Measurements from ENCODE around the gene SORL1-AS1.
A peak's percentile ranks its signal among the peaks of the same experiment; 100 is the strongest.

Gene SORL1-AS1

DNA sequence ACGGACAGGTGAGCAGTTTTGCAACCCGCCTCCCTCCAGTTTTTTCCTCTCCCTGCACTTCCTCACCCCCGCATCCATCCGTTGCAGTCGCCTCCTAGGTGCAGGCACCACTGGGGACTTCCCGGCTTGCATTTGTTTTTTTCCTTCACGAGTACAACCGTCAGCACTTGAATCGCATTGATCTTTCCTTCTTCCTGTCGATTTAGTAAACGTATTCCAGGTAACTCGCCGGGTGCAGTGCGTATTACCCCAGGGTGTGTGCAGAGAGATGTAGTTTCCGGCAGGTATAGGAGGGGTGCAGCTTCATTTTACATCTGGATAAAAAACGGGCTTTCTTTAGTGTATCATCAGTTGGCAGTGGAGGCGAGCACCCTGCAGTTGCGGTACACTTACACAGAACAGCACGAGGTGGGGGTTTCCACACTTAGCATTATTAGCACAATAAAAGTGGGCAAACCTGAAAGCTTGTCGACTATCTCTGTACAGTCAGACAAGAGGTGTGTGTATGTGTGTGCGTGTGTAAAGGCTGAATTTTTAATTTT lies at the start of gene SORL1-AS1:
Gene SORL1-AS1 (minus strand): TSS at position 359 of the 542 bp plus-strand sequence.
- DNase-seq, result peak; percentile 48
- Mint-ChIP-seq H3K9me3 (no peaks in the 10 kb centered on the region), H3K27ac (peak within 1 kb of the TSS; percentile 90), H3K4me3 (peak within 1 kb of the TSS; percentile 94), H3K4me1 (peaks cover 87% of the 10 kb centered on the region), H3K36me3 (ENCODE audit: low read depth) (peaks cover 59% of the 10 kb centered on the region), H3K27me3 (no peaks in the 10 kb centered on the region)
- ChIA-PET POLR2A (interaction anchor here (0.6 to 5.7 kb wide), 6 partner anchors 11 to 160 kb away, joined by 3 to 187 read pairs (median 30); partner anchors contain the start of gene SC5D), CTCF (interaction anchor here (0.7 to 4.6 kb wide), 8 partner anchors 11 to 139 kb away, joined by 3 to 91 read pairs (median 6); no protein-coding TSS in a partner anchor)

DNA sequence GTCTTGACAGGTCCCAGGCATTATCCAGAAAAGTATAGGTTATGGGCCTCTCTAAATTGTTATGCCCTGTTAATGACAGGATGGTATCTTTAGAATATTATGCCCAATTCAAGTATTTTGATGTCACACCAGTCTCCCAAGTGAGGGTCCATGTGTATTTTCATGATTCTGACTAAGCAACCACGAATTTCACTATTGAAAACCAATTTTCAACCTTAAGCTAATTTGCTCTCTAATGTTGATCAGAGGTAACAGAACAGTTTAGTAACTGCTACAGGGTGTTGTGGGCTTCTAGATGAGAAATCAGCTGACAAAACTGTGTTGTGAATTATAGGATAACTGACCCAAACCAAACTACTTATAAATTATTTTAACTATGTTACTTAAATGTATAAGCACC lies 48.0 kb upstream of the SORL1-AS1 start:
- CTCF ChIA-PET, result no interaction called here
- peaks cover 85% of the 10 kb centered on the region for H3K36me3 Mint-ChIP-seq (ENCODE audit: low read depth)
- H3K9me3 Mint-ChIP-seq, result peaks cover 5% of the 10 kb centered on the region
- POLR2A ChIA-PET, result no interaction called here
- no peak overlapping the region for H3K4me3 Mint-ChIP-seq
- no peak overlapping the region for H3K27ac Mint-ChIP-seq
- no peak for DNase-seq
- H3K4me1 Mint-ChIP-seq, result peaks cover 13% of the 10 kb centered on the region
- no peaks in the 10 kb centered on the region for H3K27me3 Mint-ChIP-seq

DNA sequence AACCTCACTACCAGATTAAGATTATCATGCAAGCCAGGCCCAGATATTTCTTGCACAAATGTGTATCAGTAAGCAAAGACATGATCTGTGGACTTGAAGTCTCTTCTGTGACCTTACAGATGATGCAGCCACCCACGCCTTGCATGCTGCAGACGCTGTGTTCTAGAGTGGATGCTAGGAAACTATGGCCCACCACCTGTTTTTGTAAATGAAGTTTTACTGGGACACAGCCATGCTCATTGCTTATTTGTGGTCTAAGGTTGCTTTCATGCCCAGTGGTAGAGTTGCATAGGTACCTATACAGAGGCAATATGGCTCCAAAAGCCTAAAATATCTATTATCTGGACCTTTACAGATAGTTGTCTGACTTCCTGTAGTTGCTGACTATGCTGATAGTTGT lies 47.5 kb upstream of the SORL1-AS1 start:
- CTCF ChIA-PET, result interaction anchor here (1.7 kb wide), 1 partner anchor 7 kb away, joined by 5 read pairs; no protein-coding TSS in a partner anchor
- POLR2A ChIA-PET, result no interaction called here
- DNase-seq, result no peak
- no peaks in the 10 kb centered on the region for H3K27me3 Mint-ChIP-seq
- peaks cover 4% of the 10 kb centered on the region for H3K9me3 Mint-ChIP-seq
- H3K4me3 Mint-ChIP-seq, result no peak overlapping the region
- no peak overlapping the region for H3K27ac Mint-ChIP-seq
- H3K4me1 Mint-ChIP-seq, result peaks cover 18% of the 10 kb centered on the region
- H3K36me3 Mint-ChIP-seq (ENCODE audit: low read depth), result peaks cover 85% of the 10 kb centered on the region

DNA sequence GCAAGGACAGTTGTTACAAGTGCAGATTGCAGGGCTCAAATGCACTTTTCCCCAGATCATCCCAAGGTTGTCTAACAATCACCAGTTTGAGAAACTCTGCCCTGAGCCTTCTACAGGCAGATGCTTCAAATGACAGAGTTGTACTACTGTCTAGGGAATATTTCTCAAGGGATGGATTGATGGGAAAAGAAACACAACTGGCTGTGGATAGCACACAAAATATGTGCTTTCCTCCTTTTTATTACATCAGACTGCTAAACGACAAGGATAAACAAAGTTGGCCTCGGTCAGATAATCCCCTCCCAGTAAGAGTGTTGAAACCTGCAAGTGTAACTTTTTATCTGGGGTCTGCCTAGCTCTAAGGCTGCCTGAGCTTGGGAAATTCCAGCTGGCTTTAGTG lies 46.6 kb upstream of the SORL1-AS1 start:
- Mint-ChIP-seq H3K36me3 (ENCODE audit: low read depth) (peaks cover 84% of the 10 kb centered on the region), H3K4me3 (no peak overlapping the region), H3K27ac (no peak overlapping the region), H3K27me3 (no peaks in the 10 kb centered on the region), H3K4me1 (peaks cover 26% of the 10 kb centered on the region), H3K9me3 (peaks cover 4% of the 10 kb centered on the region)
- DNase-seq, result no peak
- CTCF ChIA-PET, result interaction anchor here (1.7 kb wide), 1 partner anchor 8 kb away, joined by 5 read pairs; no protein-coding TSS in a partner anchor
- POLR2A ChIA-PET, result no interaction called here

DNA sequence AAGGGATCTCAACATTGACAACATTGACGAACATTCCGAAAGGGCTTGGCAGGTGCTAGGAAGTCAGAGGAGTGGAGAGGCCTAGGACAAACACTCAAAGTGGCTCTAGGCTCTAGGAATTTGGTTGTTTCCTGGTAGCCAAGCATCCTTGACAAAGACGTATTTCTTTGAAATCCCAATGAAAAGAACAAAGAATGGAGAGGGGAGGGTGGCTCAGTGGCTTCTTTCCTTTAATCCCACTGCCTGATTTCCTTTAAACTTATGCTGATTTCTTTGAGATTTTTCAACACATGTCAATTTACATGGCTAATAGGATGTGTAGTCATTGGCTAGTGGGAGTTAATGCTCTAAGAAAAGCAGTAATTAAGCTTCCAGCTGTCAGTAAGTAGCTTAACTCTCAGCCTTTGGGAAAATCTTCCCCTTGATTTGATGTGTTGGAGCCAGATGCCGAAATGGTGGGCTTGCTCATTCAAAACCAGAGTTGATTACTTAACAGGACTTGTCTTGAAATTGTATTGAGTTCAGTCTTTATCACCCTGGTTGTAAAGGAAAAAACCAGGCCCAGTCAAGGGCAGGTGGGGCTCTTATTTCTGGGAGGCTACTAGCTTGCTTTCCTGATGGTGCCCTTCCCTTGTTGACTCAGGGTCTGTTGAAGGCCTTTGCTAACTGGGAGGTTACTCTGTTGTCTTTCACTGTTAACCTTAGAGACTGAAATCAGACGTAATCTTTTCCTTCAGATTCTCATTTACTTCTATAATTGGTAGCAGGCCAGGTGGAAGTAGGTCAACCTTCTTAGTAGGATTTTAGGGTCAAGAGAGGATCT lies 44.6 kb upstream of the SORL1-AS1 start:
- H3K36me3 Mint-ChIP-seq (ENCODE audit: low read depth), result peaks cover 78% of the 10 kb centered on the region
- H3K4me1 Mint-ChIP-seq, result peaks cover 37% of the 10 kb centered on the region
- ChIA-PET POLR2A (no interaction called here), CTCF (interaction anchor here (3.8 kb wide), 1 partner anchor 45 kb away, joined by 11 read pairs; the partner anchor contains the start of genes SORL1 and SORL1-AS1)
- DNase-seq, result no peak
- no peaks in the 10 kb centered on the region for H3K27me3 Mint-ChIP-seq
- H3K4me3 Mint-ChIP-seq, result no peak overlapping the region
- peaks cover 4% of the 10 kb centered on the region for H3K9me3 Mint-ChIP-seq
- H3K27ac Mint-ChIP-seq, result no peak overlapping the region

DNA sequence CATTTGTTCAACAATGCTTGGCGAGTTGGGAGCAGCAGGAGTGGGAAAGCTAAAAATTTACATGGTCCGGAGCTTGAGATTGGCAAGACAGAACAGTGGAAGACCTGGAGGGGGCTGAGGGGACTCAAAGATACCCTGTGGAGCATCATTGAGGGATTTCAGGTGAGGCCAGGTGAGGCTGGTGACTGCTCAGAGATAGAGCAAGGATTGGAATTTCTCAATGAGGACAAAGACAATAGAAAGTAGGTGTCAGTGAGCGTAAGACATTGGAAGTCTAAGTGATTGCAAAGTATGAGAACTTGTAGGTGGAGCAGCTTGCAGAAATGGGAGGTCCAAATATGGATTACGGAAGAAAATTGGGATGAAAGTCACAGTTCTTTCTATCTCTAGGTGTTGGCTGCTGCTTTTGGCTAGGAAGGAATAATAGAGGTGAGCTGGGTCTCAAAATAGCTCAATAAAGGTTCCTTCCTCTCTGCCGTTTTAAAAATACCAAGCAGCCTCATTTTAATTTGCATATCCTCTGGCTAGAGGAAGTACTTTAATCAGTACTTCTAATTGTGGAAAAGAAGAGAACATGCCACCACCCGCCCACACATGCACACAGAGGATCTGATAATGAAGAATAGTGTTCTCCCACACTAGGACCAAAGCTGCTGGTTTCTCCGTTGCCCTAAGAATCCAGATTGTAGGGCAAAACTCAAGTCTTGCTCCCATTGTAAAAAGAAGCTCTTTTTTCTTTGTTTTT lies 41.8 kb upstream of the SORL1-AS1 start:
- peak; percentile 25 for DNase-seq

DNA sequence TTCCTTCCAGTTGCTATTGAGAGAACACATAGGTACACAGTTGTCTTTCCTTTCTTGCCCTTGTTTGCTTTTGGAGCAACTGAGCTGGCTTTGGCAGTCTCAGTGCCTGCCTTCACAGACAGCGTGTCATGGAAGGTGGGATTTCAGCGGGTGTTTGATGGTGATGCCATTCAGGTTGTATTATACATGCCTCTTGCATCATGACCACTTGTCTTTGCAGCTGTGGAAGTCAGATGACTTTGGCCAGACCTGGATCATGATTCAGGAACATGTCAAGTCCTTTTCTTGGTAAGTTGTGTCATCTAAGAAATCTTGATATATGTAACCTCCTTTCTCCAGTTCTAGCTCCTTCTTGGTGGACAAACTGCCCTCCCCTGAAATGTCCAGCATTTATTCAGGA lies 37.1 kb upstream of the SORL1-AS1 start:
- CTCF ChIA-PET, result interaction anchor here (0.6 kb wide), 1 partner anchor 1774 kb away, joined by 5 read pairs; no protein-coding TSS in a partner anchor
- POLR2A ChIA-PET, result no interaction called here
- no peaks in the 10 kb centered on the region for H3K9me3 Mint-ChIP-seq
- H3K27me3 Mint-ChIP-seq, result no peaks in the 10 kb centered on the region
- H3K4me1 Mint-ChIP-seq, result peaks cover 25% of the 10 kb centered on the region
- no peak overlapping the region for H3K4me3 Mint-ChIP-seq
- peaks cover 74% of the 10 kb centered on the region for H3K36me3 Mint-ChIP-seq (ENCODE audit: low read depth)
- no peak overlapping the region for H3K27ac Mint-ChIP-seq
- no peak for DNase-seq

More for the DNA sequence above, 41.8 kb upstream of the SORL1-AS1 start:
- Mint-ChIP-seq H3K4me3 (peak overlapping the region; percentile 5), H3K36me3 (ENCODE audit: low read depth) (peaks cover 83% of the 10 kb centered on the region), H3K27ac (peak overlapping the region; percentile 55), H3K4me1 (peaks cover 28% of the 10 kb centered on the region), H3K27me3 (no peaks in the 10 kb centered on the region), H3K9me3 (no peaks in the 10 kb centered on the region)
- CTCF ChIA-PET, result interaction anchor here (0.7 to 3.8 kb wide), 3 partner anchors 13 to 175 kb away, joined by 3 to 11 read pairs (median 5); partner anchors contain the start of genes SORL1 and SORL1-AS1
- POLR2A ChIA-PET, result interaction anchor here (0.6 to 2.4 kb wide), 5 partner anchors 12 to 44 kb away, joined by 3 to 19 read pairs (median 3); no protein-coding TSS in a partner anchor

DNA sequence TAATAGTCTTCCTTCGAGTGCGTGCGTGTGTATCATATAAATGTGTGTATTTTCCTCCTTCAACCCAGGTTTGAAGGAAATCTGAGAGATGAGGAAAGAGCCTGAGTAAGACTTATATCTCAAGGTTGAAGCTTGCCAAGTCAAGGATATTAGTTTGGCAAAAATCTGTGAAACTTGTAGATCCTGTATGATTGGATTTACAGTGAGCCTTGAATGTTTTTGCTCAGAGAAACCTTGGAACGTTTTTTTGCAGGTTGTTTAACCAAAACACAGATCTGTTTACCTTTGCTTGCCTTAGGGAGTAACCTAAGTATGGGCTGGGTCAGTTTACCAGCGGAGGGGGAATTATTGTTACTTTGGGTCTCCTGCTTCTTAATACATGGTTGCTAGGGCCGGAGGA lies 35.9 kb upstream of the SORL1-AS1 start:
- Mint-ChIP-seq H3K4me3 (no peak overlapping the region), H3K36me3 (ENCODE audit: low read depth) (peaks cover 76% of the 10 kb centered on the region), H3K27me3 (no peaks in the 10 kb centered on the region), H3K9me3 (no peaks in the 10 kb centered on the region), H3K27ac (no peak overlapping the region), H3K4me1 (peaks cover 22% of the 10 kb centered on the region)
- no peak for DNase-seq
- CTCF ChIA-PET, result interaction anchor here (1.4 kb wide), 1 partner anchor 25 kb away, joined by 4 read pairs; no protein-coding TSS in a partner anchor
- POLR2A ChIA-PET, result interaction anchor here (1.2 kb wide), 1 partner anchor 37 kb away, joined by 6 read pairs; no protein-coding TSS in a partner anchor

DNA sequence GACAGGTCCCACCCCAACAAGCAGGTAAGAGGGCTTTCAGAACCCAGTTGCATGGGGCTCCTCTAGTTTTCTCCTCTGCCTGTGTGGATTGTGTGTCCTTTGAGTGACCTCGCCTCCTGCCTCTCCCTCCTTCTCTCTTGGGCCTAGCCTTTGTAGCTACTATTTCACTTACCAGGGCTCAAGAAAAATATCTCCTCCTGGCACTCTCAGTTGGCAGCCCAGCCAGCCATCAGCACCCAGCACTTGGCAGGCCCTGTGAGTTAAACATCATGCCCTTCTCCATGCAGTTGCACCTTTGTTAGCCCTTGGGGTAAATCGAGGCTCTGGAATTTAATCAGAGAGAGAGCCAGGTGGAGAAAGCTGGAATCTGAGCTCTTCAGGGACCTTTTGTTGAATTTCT lies 35.4 kb upstream of the SORL1-AS1 start:
- Mint-ChIP-seq H3K4me1 (peaks cover 24% of the 10 kb centered on the region), H3K27me3 (no peaks in the 10 kb centered on the region), H3K9me3 (no peaks in the 10 kb centered on the region), H3K36me3 (ENCODE audit: low read depth) (peaks cover 75% of the 10 kb centered on the region), H3K4me3 (no peak overlapping the region), H3K27ac (no peak overlapping the region)
- CTCF ChIA-PET, result interaction anchor here (1.4 kb wide), 1 partner anchor 24 kb away, joined by 4 read pairs; no protein-coding TSS in a partner anchor
- POLR2A ChIA-PET, result interaction anchor here (1.2 to 1.5 kb wide), 2 partner anchors 37 to 39 kb away, joined by 5 to 6 read pairs; no protein-coding TSS in a partner anchor
- no peak for DNase-seq

DNA sequence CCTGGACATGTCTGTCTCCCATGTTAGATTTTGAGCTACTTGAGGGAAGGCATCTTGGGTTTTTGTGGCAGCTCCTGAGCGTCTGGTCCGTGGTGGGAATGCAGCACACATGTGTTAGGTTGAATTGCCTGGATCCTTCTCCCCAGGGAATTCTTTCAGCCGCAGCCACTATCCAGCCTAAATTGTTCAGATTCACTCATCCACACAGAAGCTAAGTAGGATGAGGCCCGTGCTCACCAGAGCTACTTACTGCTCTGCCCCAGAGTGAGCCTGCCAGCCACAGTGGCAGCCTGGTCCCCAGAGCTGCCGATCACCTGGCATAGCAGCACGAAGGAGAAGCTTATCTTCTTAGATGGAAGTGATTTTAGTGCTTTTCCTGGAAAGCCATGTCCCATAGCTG lies 34.4 kb upstream of the SORL1-AS1 start:
- Mint-ChIP-seq H3K27me3 (no peaks in the 10 kb centered on the region), H3K27ac (no peak overlapping the region), H3K36me3 (ENCODE audit: low read depth) (peaks cover 71% of the 10 kb centered on the region), H3K4me3 (no peak overlapping the region), H3K9me3 (no peaks in the 10 kb centered on the region), H3K4me1 (peaks cover 34% of the 10 kb centered on the region)
- POLR2A ChIA-PET, result interaction anchor here (1.2 to 1.5 kb wide), 2 partner anchors 36 to 38 kb away, joined by 5 to 6 read pairs; no protein-coding TSS in a partner anchor
- CTCF ChIA-PET, result interaction anchor here (1.4 kb wide), 1 partner anchor 23 kb away, joined by 4 read pairs; no protein-coding TSS in a partner anchor
- DNase-seq, result no peak

DNA sequence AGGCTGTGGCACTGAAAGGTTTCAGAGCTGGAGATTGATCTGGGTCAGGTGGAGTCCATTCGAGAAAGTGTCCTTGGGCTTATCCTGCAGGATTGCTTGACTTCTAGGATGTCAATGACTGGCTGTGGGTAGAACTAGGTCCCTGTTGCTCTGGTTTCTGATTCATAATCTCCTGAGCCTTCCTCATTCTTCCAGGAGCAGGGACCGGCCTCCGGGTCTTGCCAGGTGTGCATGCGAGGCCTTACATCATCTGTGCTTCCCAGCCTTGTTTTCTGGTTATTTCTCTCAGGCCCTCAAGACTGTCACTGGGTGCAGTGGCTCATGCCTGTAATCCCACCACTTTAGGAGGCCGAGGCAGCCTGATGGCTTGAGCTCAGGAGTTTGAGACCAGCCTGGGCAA lies 33.3 kb upstream of the SORL1-AS1 start:
- peaks cover 42% of the 10 kb centered on the region for H3K4me1 Mint-ChIP-seq
- no peak overlapping the region for H3K27ac Mint-ChIP-seq
- no peak for DNase-seq
- ChIA-PET CTCF (interaction anchor here (1.2 kb wide), 1 partner anchor 21 kb away, joined by 3 read pairs; no protein-coding TSS in a partner anchor), POLR2A (no interaction called here)
- H3K27me3 Mint-ChIP-seq, result no peaks in the 10 kb centered on the region
- no peak overlapping the region for H3K4me3 Mint-ChIP-seq
- H3K9me3 Mint-ChIP-seq, result no peaks in the 10 kb centered on the region
- peaks cover 62% of the 10 kb centered on the region for H3K36me3 Mint-ChIP-seq (ENCODE audit: low read depth)

DNA sequence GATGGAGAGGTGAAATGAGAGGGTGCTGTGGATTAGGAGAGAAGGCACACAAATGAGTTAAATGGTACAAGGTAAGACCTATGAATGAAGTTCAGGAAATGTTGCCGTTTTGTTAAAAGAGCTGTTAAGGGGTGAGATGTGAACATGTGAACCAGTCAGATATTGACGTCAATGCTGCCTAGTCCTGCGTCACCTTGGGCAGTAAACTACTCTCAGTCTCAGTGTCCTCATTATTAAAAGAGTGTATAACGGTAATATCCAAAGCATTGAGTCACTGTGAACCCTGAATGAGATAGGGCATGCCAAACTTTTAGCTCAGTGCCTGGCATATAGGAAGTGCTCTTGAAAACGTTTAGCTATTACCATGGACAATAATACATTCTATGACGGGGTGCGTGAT lies 32.4 kb upstream of the SORL1-AS1 start:
- Mint-ChIP-seq H3K36me3 (ENCODE audit: low read depth) (peaks cover 56% of the 10 kb centered on the region), H3K4me3 (no peak overlapping the region), H3K27me3 (no peaks in the 10 kb centered on the region), H3K9me3 (no peaks in the 10 kb centered on the region), H3K27ac (peak overlapping the region; percentile 4), H3K4me1 (peaks cover 46% of the 10 kb centered on the region)
- ChIA-PET POLR2A (no interaction called here), CTCF (interaction anchor here (1.2 kb wide), 1 partner anchor 21 kb away, joined by 3 read pairs; no protein-coding TSS in a partner anchor)
- no peak for DNase-seq
